WTC11 (cell line): ENCODE measurements around the gene OCLN. TPM values are rescaled to one million over a fixed set of nuclear protein-coding genes. Genes with fewer than 3 reads are reported as not detected.

Experiments used
- ATAC-seq: fragments of 200-7000 bp; cut with Tn5 transposase; 2 replicates; pipeline ENCODE4 v1.10.0; 2021; ENCODE audit warnings: mild to moderate bottlenecking, moderate library complexity
- CTCF ChIA-PET: fragments of 300-600 bp; sonication (Branson Sonifier 250); formaldehyde crosslinking; loops from one replicate; lab custom pipeline; 2021; ENCODE audit warnings: antibody characterized with exemption; lab: Charles Lee
- POLR2A ChIA-PET: fragments of 350-600 bp; sonication (Branson Sonifier 250); formaldehyde crosslinking; loops from one replicate; lab custom pipeline; 2021; ENCODE audit warnings: antibody characterized with exemption; lab: Charles Lee
- DNase-seq: peaks from one replicate; pipeline ENCODE4 v3.0.0; 2021; ENCODE audit warnings: low spot score
- H3K27ac Mint-ChIP-seq: 2 replicates; pipeline ENCODE4 v1.8.0; 2021; ENCODE audit warnings: mixed read lengths
- H3K27me3 Mint-ChIP-seq: 2 replicates; pipeline ENCODE4 v1.8.0; 2021; ENCODE audit warnings: low read depth, mild to moderate bottlenecking, moderate library complexity, mixed read lengths
- H3K36me3 Mint-ChIP-seq: 2 replicates; pipeline ENCODE4 v1.8.0; 2021; ENCODE audit warnings: mixed read lengths
- H3K4me1 Mint-ChIP-seq: 2 replicates; pipeline ENCODE4 v1.8.0; 2022; ENCODE audit warnings: mixed read lengths
- H3K4me3 Mint-ChIP-seq: 2 replicates; pipeline ENCODE4 v1.8.0; 2021; ENCODE audit warnings: mild to moderate bottlenecking, moderate library complexity, mixed read lengths
- H3K9me3 Mint-ChIP-seq: 2 replicates; pipeline ENCODE4 v1.8.0; 2021; ENCODE audit warnings: mixed read lengths
- AFF4 ChIP-seq: sonication (generic); formaldehyde crosslinking; IDR thresholded peaks from 2 replicates; pipeline ENCODE4 v1.8.1; 2023; ENCODE audit warnings: mild to moderate bottlenecking, missing genetic modification reagents, borderline replicate concordance
- CDX4 ChIP-seq: fragments of 250-450 bp; sonication (Bioruptor Pico); IDR thresholded peaks from 2 replicates; pipeline ENCODE4 v1.9.0; 2021; ENCODE audit warnings: moderate library complexity, mild to moderate bottlenecking, inconsistent platforms, borderline replicate concordance
- FOXP4 ChIP-seq: sonication (generic); formaldehyde crosslinking; IDR thresholded peaks from 2 replicates; pipeline ENCODE4 v1.8.0; 2022; ENCODE audit warnings: mild to moderate bottlenecking, missing genetic modification reagents
- GABPB1 ChIP-seq: sonication (generic); formaldehyde crosslinking; IDR thresholded peaks from 2 replicates; pipeline ENCODE4 v1.8.1; 2023; ENCODE audit warnings: mild to moderate bottlenecking, missing genetic modification reagents
- HMGXB4 ChIP-seq: sonication (generic); formaldehyde crosslinking; IDR thresholded peaks from 2 replicates; pipeline ENCODE4 v1.8.1; 2023; ENCODE audit warnings: mild to moderate bottlenecking, moderate library complexity, missing genetic modification reagents
- JUN ChIP-seq: sonication (generic); formaldehyde crosslinking; IDR thresholded peaks from 2 replicates; pipeline ENCODE4 v1.8.0; 2023; ENCODE audit warnings: mild to moderate bottlenecking, missing genetic modification reagents
- NFYB ChIP-seq: sonication (generic); formaldehyde crosslinking; conservative IDR thresholded peaks from 2 replicates; pipeline ENCODE4 v1.8.0; 2022; ENCODE audit warnings: low read depth, missing genetic modification reagents
- RELA ChIP-seq: sonication (generic); formaldehyde crosslinking; IDR thresholded peaks from 2 replicates; pipeline ENCODE4 v1.8.1; 2022; ENCODE audit warnings: missing genetic modification reagents, mild to moderate bottlenecking, borderline replicate concordance
- SMAD3 ChIP-seq: sonication (generic); formaldehyde crosslinking; IDR thresholded peaks from 2 replicates; pipeline ENCODE4 v1.8.0; 2022; ENCODE audit warnings: missing genetic modification reagents, mild to moderate bottlenecking, borderline replicate concordance
- STAT6 ChIP-seq: sonication (generic); formaldehyde crosslinking; conservative IDR thresholded peaks from 2 replicates; pipeline ENCODE4 v1.8.1; 2023; ENCODE audit warnings: mild to moderate bottlenecking, low read depth, missing genetic modification reagents, moderate library complexity
- total RNA-seq: library from RNA; stranded (reverse); gene quantifications from 3 replicates; pipeline ENCODE4 v1.2.3, GENCODE V29; 2021
- TF ChIP-seq, protein P1 (sequence below): sonication (generic); formaldehyde crosslinking; IDR thresholded peaks from 2 replicates; pipeline ENCODE4 v1.8.0; 2022; ENCODE audit warnings: missing genetic modification reagents
- TF ChIP-seq, protein P2 (sequence below): sonication (generic); formaldehyde crosslinking; IDR thresholded peaks from 2 replicates; pipeline ENCODE4 v1.8.1; 2022; ENCODE audit warnings: mild to moderate bottlenecking, missing genetic modification reagents, moderate library complexity, borderline replicate concordance

The OCLN gene
- total RNA-seq, 1 experiment from 2014 or later: 58.3 TPM

GRCh38 chr5:69502767-69503488, 10.3 kb downstream of the OCLN start (continued):
- TF ChIP-seq, protein P1, sequence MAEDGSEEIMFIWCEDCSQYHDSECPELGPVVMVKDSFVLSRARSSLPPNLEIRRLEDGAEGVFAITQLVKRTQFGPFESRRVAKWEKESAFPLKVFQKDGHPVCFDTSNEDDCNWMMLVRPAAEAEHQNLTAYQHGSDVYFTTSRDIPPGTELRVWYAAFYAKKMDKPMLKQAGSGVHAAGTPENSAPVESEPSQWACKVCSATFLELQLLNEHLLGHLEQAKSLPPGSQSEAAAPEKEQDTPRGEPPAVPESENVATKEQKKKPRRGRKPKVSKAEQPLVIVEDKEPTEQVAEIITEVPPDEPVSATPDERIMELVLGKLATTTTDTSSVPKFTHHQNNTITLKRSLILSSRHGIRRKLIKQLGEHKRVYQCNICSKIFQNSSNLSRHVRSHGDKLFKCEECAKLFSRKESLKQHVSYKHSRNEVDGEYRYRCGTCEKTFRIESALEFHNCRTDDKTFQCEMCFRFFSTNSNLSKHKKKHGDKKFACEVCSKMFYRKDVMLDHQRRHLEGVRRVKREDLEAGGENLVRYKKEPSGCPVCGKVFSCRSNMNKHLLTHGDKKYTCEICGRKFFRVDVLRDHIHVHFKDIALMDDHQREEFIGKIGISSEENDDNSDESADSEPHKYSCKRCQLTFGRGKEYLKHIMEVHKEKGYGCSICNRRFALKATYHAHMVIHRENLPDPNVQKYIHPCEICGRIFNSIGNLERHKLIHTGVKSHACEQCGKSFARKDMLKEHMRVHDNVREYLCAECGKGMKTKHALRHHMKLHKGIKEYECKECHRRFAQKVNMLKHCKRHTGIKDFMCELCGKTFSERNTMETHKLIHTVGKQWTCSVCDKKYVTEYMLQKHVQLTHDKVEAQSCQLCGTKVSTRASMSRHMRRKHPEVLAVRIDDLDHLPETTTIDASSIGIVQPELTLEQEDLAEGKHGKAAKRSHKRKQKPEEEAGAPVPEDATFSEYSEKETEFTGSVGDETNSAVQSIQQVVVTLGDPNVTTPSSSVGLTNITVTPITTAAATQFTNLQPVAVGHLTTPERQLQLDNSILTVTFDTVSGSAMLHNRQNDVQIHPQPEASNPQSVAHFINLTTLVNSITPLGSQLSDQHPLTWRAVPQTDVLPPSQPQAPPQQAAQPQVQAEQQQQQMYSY (CRISPR knock-in tag): no peak
- TF ChIP-seq, protein P2, sequence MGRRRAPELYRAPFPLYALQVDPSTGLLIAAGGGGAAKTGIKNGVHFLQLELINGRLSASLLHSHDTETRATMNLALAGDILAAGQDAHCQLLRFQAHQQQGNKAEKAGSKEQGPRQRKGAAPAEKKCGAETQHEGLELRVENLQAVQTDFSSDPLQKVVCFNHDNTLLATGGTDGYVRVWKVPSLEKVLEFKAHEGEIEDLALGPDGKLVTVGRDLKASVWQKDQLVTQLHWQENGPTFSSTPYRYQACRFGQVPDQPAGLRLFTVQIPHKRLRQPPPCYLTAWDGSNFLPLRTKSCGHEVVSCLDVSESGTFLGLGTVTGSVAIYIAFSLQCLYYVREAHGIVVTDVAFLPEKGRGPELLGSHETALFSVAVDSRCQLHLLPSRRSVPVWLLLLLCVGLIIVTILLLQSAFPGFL (CRISPR knock-in tag): no peak
- no peak for TF ChIP-seq CDX4 (CRISPR knock-in tag)
- TF ChIP-seq NFYB: no peak
- TF ChIP-seq SMAD3: no peak
- no peak for TF ChIP-seq STAT6
- no peak for TF ChIP-seq JUN

DNA sequence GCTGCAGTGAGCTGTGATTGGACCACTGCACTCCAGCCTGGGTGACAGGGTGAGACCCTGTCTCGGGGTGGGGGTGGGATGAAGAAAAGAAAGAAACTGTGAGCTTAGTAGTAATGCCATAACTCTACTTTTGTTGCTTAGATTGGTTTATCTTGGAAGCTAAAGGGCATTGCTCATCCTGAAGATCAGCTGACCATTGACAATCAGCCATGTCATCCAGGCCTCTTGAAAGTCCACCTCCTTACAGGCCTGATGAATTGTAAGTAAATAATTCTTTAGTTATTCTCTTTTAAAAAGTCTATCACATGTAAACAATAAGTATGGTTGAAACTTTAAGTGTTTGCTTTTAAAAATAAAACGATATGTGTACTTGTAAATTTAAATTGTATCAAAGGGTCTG, 11.4 kb downstream of the OCLN start:
- POLR2A ChIA-PET: no interaction called here
- peaks cover 38% of the 10 kb centered on the region for H3K4me1 Mint-ChIP-seq
- TF ChIP-seq RELA (CRISPR knock-in tag) (no peak), GABPB1 (CRISPR knock-in tag) (no peak), AFF4 (no peak), HMGXB4 (CRISPR knock-in tag) (no peak), FOXP4 (CRISPR knock-in tag) (no peak)
- CTCF ChIA-PET: no interaction called here
- no peaks in the 10 kb centered on the region for H3K27me3 Mint-ChIP-seq
- peaks cover 31% of the 10 kb centered on the region for H3K36me3 Mint-ChIP-seq
- no peaks in the 10 kb centered on the region for H3K9me3 Mint-ChIP-seq
- DNase-seq: no peak
- no peak for ATAC-seq
- H3K4me3 Mint-ChIP-seq: no peak overlapping the region
- no peak overlapping the region for H3K27ac Mint-ChIP-seq
